ENCODE data around the gene NTRK3. TPM values are rescaled to one million over a fixed set of nuclear protein-coding genes. Genes with fewer than 3 reads are reported as not detected.

The NTRK3 gene
- total RNA-seq, 1 experiment from 2014 or later, result not detected

- intact Hi-C loops (cut with micrococcal nuclease), result no loop called here
- CTCF ChIA-PET, result no interaction called here
Measured at GRCh38 chr15:88302373-88302772, 45.8 kb upstream of the NTRK3 start.

GRCh38 chr15:88301311-88301710 lies 44.8 kb upstream of the NTRK3 start:
- POLR2A ChIA-PET (ENCODE audit: unreplicated experiment), result no interaction called here
- intact Hi-C loops (cut with micrococcal nuclease), result no loop called here
- H3K9ac ChIP-seq (ENCODE audit: low read length), result no peak overlapping the region
- DNase-seq, result no peak
- no TSS peak for BruUV-seq (replicated peaks)
- TF ChIP-seq EZH2phosphoT487 (IDR thresholded peaks at IDR 0.05; ENCODE audit: borderline replicate concordance, low read length), result no peak
- TF ChIP-seq CTCF (conservative IDR thresholded peaks at IDR 0.05; ENCODE audit: low read depth, low read length), result no peak
- TF ChIP-seq EZH2 (IDR thresholded peaks at IDR 0.05; ENCODE audit: low read length, unreplicated experiment), result no peak
- H3K4me2 ChIP-seq (ENCODE audit: low read length), result no peak overlapping the region
- peaks cover 19% of the 10 kb centered on the region for H3K27me3 ChIP-seq (ENCODE audit: low read length)
- no peaks in the 10 kb centered on the region for H3K9me2 ChIP-seq (replicated peaks; ENCODE audit: low read length)
- no peak overlapping the region for H3K4me3 ChIP-seq (ENCODE audit: low read length)
- H3K27ac ChIP-seq (ENCODE audit: low read length), result no peak overlapping the region
- H3K9me3 ChIP-seq (ENCODE audit: low read length), result no peaks in the 10 kb centered on the region
- no peaks in the 10 kb centered on the region for H3K4me1 ChIP-seq (ENCODE audit: insufficient read depth, low read length)
- H3F3A ChIP-seq (ENCODE audit: low read length, unreplicated experiment), result no peaks in the 10 kb centered on the region
- H4K20me1 ChIP-seq (ENCODE audit: low read length), result no peaks in the 10 kb centered on the region
- H3K36me3 ChIP-seq (ENCODE audit: low read depth, low read length), result no peaks in the 10 kb centered on the region
- no peak for ATAC-seq
- CTCF ChIA-PET, result no interaction called here
- no peak overlapping the region for H2AFZ ChIP-seq (ENCODE audit: low read length)
- no peaks in the 10 kb centered on the region for H3K79me2 ChIP-seq (ENCODE audit: low read length)

More at GRCh38 chr15:88302373-88302772, 45.8 kb upstream of the NTRK3 start:
- DNase-seq (no peak), ATAC-seq (no peak)
- H3K27me3 ChIP-seq (ENCODE audit: low read length), result peaks cover 15% of the 10 kb centered on the region
- H3K9ac ChIP-seq (ENCODE audit: low read length), result no peak overlapping the region
- H3K9me2 ChIP-seq (replicated peaks; ENCODE audit: low read length), result no peaks in the 10 kb centered on the region
- H3K79me2 ChIP-seq (ENCODE audit: low read length), result no peaks in the 10 kb centered on the region
- no peaks in the 10 kb centered on the region for H3F3A ChIP-seq (ENCODE audit: low read length, unreplicated experiment)
- POLR2A ChIA-PET (ENCODE audit: unreplicated experiment), result no interaction called here
- BruUV-seq (replicated peaks), result no TSS peak
- H3K4me1 ChIP-seq (ENCODE audit: insufficient read depth, low read length), result no peaks in the 10 kb centered on the region
- H3K36me3 ChIP-seq (ENCODE audit: low read depth, low read length), result no peaks in the 10 kb centered on the region
- H2AFZ ChIP-seq (ENCODE audit: low read length), result no peak overlapping the region
- H4K20me1 ChIP-seq (ENCODE audit: low read length), result no peaks in the 10 kb centered on the region
- TF ChIP-seq EZH2 (IDR thresholded peaks at IDR 0.05; ENCODE audit: low read length, unreplicated experiment) (no peak), EZH2phosphoT487 (IDR thresholded peaks at IDR 0.05; ENCODE audit: borderline replicate concordance, low read length) (no peak), CTCF (conservative IDR thresholded peaks at IDR 0.05; ENCODE audit: low read depth, low read length) (no peak)
- H3K27ac ChIP-seq (ENCODE audit: low read length), result no peak overlapping the region
- H3K9me3 ChIP-seq (ENCODE audit: low read length), result no peaks in the 10 kb centered on the region
- no peak overlapping the region for H3K4me2 ChIP-seq (ENCODE audit: low read length)
- H3K4me3 ChIP-seq (ENCODE audit: low read length), result no peak overlapping the region

- BruUV-seq (replicated peaks), result no TSS peak
- intact Hi-C loops (cut with micrococcal nuclease), result no loop called here
- H3F3A ChIP-seq (ENCODE audit: low read length, unreplicated experiment), result no peaks in the 10 kb centered on the region
- no peaks in the 10 kb centered on the region for H3K4me1 ChIP-seq (ENCODE audit: insufficient read depth, low read length)
- H3K27ac ChIP-seq (ENCODE audit: low read length), result no peak overlapping the region
- no peaks in the 10 kb centered on the region for H3K9me3 ChIP-seq (ENCODE audit: low read length)
- no peaks in the 10 kb centered on the region for H4K20me1 ChIP-seq (ENCODE audit: low read length)
- H3K4me2 ChIP-seq (ENCODE audit: low read length), result no peak overlapping the region
- no peaks in the 10 kb centered on the region for H3K79me2 ChIP-seq (ENCODE audit: low read length)
- DNase-seq (no peak), ATAC-seq (no peak)
- H3K36me3 ChIP-seq (ENCODE audit: low read depth, low read length), result no peaks in the 10 kb centered on the region
- no peak overlapping the region for H3K9ac ChIP-seq (ENCODE audit: low read length)
- CTCF ChIA-PET, result no interaction called here
- no peak overlapping the region for H3K4me3 ChIP-seq (ENCODE audit: low read length)
- no peak overlapping the region for H2AFZ ChIP-seq (ENCODE audit: low read length)
- TF ChIP-seq EZH2 (IDR thresholded peaks at IDR 0.05; ENCODE audit: low read length, unreplicated experiment) (no peak), CTCF (conservative IDR thresholded peaks at IDR 0.05; ENCODE audit: low read depth, low read length) (no peak), EZH2phosphoT487 (IDR thresholded peaks at IDR 0.05; ENCODE audit: borderline replicate concordance, low read length) (no peak)
- POLR2A ChIA-PET (ENCODE audit: unreplicated experiment), result no interaction called here
- H3K27me3 ChIP-seq (ENCODE audit: low read length), result peaks cover 19% of the 10 kb centered on the region
- H3K9me2 ChIP-seq (replicated peaks; ENCODE audit: low read length), result no peaks in the 10 kb centered on the region
Measured at GRCh38 chr15:88300861-88301260, 44.3 kb upstream of the NTRK3 start.

All from PC-3 (cell line).